Measurements from ENCODE around the gene MDK. TPM values are rescaled to one million over a fixed set of nuclear protein-coding genes. Genes with fewer than 3 reads are reported as not detected.

MDK gene
- total RNA-seq, 1 experiment from 2014 or later = 399 TPM

- Histone ChIP-seq H3K4me3 (peak overlapping the region; percentile 49; the same call in 1 of the 2 replicates), H3K4me2 (peak overlapping the region; percentile 86), H2AFZ (no peak overlapping the region), H4K20me1 (ENCODE audit: insufficient read depth) (no peaks in the 10 kb centered on the region), H3K79me2 (ENCODE audit: low read depth) (no peaks in the 10 kb centered on the region), H3K9me2 (ENCODE audit: insufficient read depth) (no peaks in the 10 kb centered on the region), H3F3A (ENCODE audit: insufficient read depth, low read depth) (peaks cover 49% of the 10 kb centered on the region), H3K4me1 (replicated peaks; ENCODE audit: insufficient read depth) (peaks cover 70% of the 10 kb centered on the region), H3K27ac (peak overlapping the region; percentile 79), H3K27me3 (ENCODE audit: insufficient read depth, low read depth) (no peaks in the 10 kb centered on the region), H3K36me3 (ENCODE audit: low read depth) (no peaks in the 10 kb centered on the region), H3K9me3 (ENCODE audit: insufficient read depth, low read depth) (no peaks in the 10 kb centered on the region)
- no peak for DNase-seq
- intact Hi-C loops (cut with micrococcal nuclease; ENCODE audit: unreplicated experiment) = loop anchor here (10.0 kb wide), 1 partner anchor 215 kb away; the partner anchor contains the start of gene PHF21A
- ChIA-PET CTCF (interaction anchor here (0.5 to 1.1 kb wide), 4 partner anchors 8 to 323 kb away, joined by 3 to 10 read pairs (median 4); no protein-coding TSS in a partner anchor), POLR2A (ENCODE audit: unreplicated experiment) (interaction anchor here (0.6 to 1.1 kb wide), 2 partner anchors 50 to 101 kb away, joined by 3 read pairs; no protein-coding TSS in a partner anchor)
- TF ChIP-seq, protein P1, sequence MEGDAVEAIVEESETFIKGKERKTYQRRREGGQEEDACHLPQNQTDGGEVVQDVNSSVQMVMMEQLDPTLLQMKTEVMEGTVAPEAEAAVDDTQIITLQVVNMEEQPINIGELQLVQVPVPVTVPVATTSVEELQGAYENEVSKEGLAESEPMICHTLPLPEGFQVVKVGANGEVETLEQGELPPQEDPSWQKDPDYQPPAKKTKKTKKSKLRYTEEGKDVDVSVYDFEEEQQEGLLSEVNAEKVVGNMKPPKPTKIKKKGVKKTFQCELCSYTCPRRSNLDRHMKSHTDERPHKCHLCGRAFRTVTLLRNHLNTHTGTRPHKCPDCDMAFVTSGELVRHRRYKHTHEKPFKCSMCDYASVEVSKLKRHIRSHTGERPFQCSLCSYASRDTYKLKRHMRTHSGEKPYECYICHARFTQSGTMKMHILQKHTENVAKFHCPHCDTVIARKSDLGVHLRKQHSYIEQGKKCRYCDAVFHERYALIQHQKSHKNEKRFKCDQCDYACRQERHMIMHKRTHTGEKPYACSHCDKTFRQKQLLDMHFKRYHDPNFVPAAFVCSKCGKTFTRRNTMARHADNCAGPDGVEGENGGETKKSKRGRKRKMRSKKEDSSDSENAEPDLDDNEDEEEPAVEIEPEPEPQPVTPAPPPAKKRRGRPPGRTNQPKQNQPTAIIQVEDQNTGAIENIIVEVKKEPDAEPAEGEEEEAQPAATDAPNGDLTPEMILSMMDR (conservative IDR thresholded peaks at IDR 0.05) = no peak
- no peak for TF ChIP-seq EZH2 (IDR thresholded peaks at IDR 0.05; ENCODE audit: low read depth)
- BruUV-seq (replicated peaks) = no TSS peak
Measured at GRCh38 chr11:46339816-46340215, 41.7 kb upstream of the MDK start.

DNA sequence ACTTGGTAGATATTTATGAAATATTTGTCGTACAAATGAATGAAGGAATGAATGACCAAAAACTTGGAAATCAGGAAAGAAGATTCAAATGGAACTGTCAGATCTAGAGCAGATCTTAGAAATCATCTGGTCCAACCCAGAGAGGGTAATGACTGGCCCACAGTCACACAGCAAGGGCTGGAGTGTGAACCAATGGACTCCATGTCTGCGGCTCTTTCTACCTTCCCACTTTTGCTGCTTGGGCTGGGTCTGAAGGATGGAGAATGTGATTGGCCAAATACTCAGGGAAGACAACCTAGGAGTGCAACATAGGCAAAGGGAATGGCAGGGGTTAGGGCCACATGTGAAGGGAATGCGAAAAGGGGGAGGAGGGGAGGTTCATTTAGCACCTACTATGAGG is 40.0 kb upstream of the MDK start:
- no peaks in the 10 kb centered on the region for H3K79me2 ChIP-seq (ENCODE audit: low read depth)
- DNase-seq = no peak
- ChIA-PET CTCF (no interaction called here), POLR2A (ENCODE audit: unreplicated experiment) (no interaction called here)
- H2AFZ ChIP-seq = no peak overlapping the region
- H3K4me1 ChIP-seq (replicated peaks; ENCODE audit: insufficient read depth) = peaks cover 58% of the 10 kb centered on the region
- no peak overlapping the region for H3K4me2 ChIP-seq
- no TSS peak for BruUV-seq (replicated peaks)
- intact Hi-C loops (cut with micrococcal nuclease; ENCODE audit: unreplicated experiment) = loop anchor here (10.0 kb wide), 1 partner anchor 217 kb away; the partner anchor contains the start of gene PHF21A
- no peaks in the 10 kb centered on the region for H3K9me3 ChIP-seq (ENCODE audit: insufficient read depth, low read depth)
- no peak overlapping the region for H3K27ac ChIP-seq
- H3K27me3 ChIP-seq (ENCODE audit: insufficient read depth, low read depth) = no peaks in the 10 kb centered on the region
- H3K36me3 ChIP-seq (ENCODE audit: low read depth) = no peaks in the 10 kb centered on the region
- TF ChIP-seq, protein P1 (conservative IDR thresholded peaks at IDR 0.05) = no peak
- TF ChIP-seq EZH2 (IDR thresholded peaks at IDR 0.05; ENCODE audit: low read depth) = no peak
- no peaks in the 10 kb centered on the region for H3K9me2 ChIP-seq (ENCODE audit: insufficient read depth)
- H3F3A ChIP-seq (ENCODE audit: insufficient read depth, low read depth) = peaks cover 37% of the 10 kb centered on the region
- no peaks in the 10 kb centered on the region for H4K20me1 ChIP-seq (ENCODE audit: insufficient read depth)
- no peak overlapping the region for H3K4me3 ChIP-seq

- no peak for TF ChIP-seq EZH2 (IDR thresholded peaks at IDR 0.05; ENCODE audit: low read depth)
- TF ChIP-seq, protein P1 (conservative IDR thresholded peaks at IDR 0.05) = no peak
- no peak overlapping the region for H3K27ac ChIP-seq
- peaks cover 54% of the 10 kb centered on the region for H3K4me1 ChIP-seq (replicated peaks; ENCODE audit: insufficient read depth)
- H3K4me3 ChIP-seq = no peak overlapping the region
- H4K20me1 ChIP-seq (ENCODE audit: insufficient read depth) = no peaks in the 10 kb centered on the region
- peaks cover 30% of the 10 kb centered on the region for H3F3A ChIP-seq (ENCODE audit: insufficient read depth, low read depth)
- BruUV-seq (replicated peaks) = no TSS peak
- no peaks in the 10 kb centered on the region for H3K9me2 ChIP-seq (ENCODE audit: insufficient read depth)
- no peaks in the 10 kb centered on the region for H3K27me3 ChIP-seq (ENCODE audit: insufficient read depth, low read depth)
- no peak for DNase-seq
- H3K36me3 ChIP-seq (ENCODE audit: low read depth) = no peaks in the 10 kb centered on the region
- H3K79me2 ChIP-seq (ENCODE audit: low read depth) = no peaks in the 10 kb centered on the region
- intact Hi-C loops (cut with micrococcal nuclease; ENCODE audit: unreplicated experiment) = loop anchor here (10.0 kb wide), 1 partner anchor 217 kb away; the partner anchor contains the start of gene PHF21A
- POLR2A ChIA-PET (ENCODE audit: unreplicated experiment) = no interaction called here
- H2AFZ ChIP-seq = no peak overlapping the region
- CTCF ChIA-PET = no interaction called here
- H3K4me2 ChIP-seq = no peak overlapping the region
- H3K9me3 ChIP-seq (ENCODE audit: insufficient read depth, low read depth) = no peaks in the 10 kb centered on the region
Measured at GRCh38 chr11:46342239-46342638, 39.2 kb upstream of the MDK start.
